HCT116 (cell line): ENCODE measurements around the gene EIF2B4. TPM values are rescaled to one million over a fixed set of nuclear protein-coding genes. Genes with fewer than 3 reads are reported as not detected.

Experiments
- ATAC-seq: fragments of 200-7000 bp; cut with Tn5 transposase; 2 replicates; pipeline ENCODE4 v1.9.1; 2020; ENCODE audit warnings: mild to moderate bottlenecking, moderate library complexity
- BruUV-seq: library from RNA; stranded (reverse); fragments of 400-500 nt; replicated peaks from 2 replicates; lab custom pipeline; 2021; lab: Mats Ljungman, UMichigan
- CTCF ChIA-PET: fragments of 300-600 bp; sonication (Branson Sonifier 250); formaldehyde crosslinking; loops from one replicate; lab custom pipeline; 2021; ENCODE audit warnings: antibody characterized with exemption; lab: Charles Lee
- POLR2A ChIA-PET: fragments of 300-600, 350-600 bp; sonication (Branson Sonifier 250); formaldehyde crosslinking; loops from one replicate; lab custom pipeline; 2021; ENCODE audit warnings: antibody characterized with exemption; lab: Charles Lee
- RAD21 ChIA-PET, 2 experiments: fragments of 300-600 bp; sonication (Branson Sonifier 250); formaldehyde crosslinking; loops; one replicate each; lab custom pipeline; 2023; ENCODE audit warnings: low total read pairs in 2 of 2; ENCODE audit not compliant: uncharacterized antibody in 2 of 2, unreplicated experiment in 2 of 2, low non-redundant PET in 1 of 2; lab: Charles Lee
- DNase-seq: peaks from one replicate; pipeline ENCODE4 v3.0.0-alpha.2; 2010; ENCODE audit warnings: low read depth, low spot score
- H2AFZ ChIP-seq: fragments of 200-600 bp; shearing (Covaris generic), sonication (generic); 2 replicates; pipeline ENCODE4 v1.6.1; 2017; ENCODE audit warnings: low read depth, mixed run types, mixed read lengths, antibody characterized with exemption, low read length; ENCODE audit not compliant: poor library complexity, severe bottlenecking
- H3K27ac ChIP-seq: 2 replicates; pipeline ENCODE4 v1.5.1; 2012; ENCODE audit warnings: low read depth, low read length
- H3K27me3 ChIP-seq: fragments of 200-600 bp; sonication (generic); 2 replicates; pipeline ENCODE4 v1.6.1; 2016; ENCODE audit warnings: mixed run types, low read length, mixed read lengths; ENCODE audit not compliant: insufficient read depth
- H3K36me3 ChIP-seq, 2 experiments: fragments of 200-500 bp in 1 of 2; fragments of 200-600 bp in 1 of 2; sonication (Bioruptor generic) in 1 of 2; sonication (generic) in 1 of 2; 2 replicates each; pipeline versions ENCODE4 v1.5.1 to v1.6.1; 2014 to 2016; ENCODE audit warnings: low read length in 2 of 2, inconsistent platforms in 1 of 2, mixed read lengths in 1 of 2, mixed run types in 1 of 2; ENCODE audit not compliant: insufficient read depth in 2 of 2, control insufficient read depth in 1 of 2
- H3K4me1 ChIP-seq, 2 experiments: fragments of 200-600 bp in 1 of 2; sonication (generic) in 1 of 2; 2 replicates each; pipeline versions ENCODE4 v1.5.1 to v1.6.1; 2012 to 2017; ENCODE audit warnings: low read length in 2 of 2, inconsistent platforms in 1 of 2, mild to moderate bottlenecking in 1 of 2, mixed read lengths in 1 of 2, mixed run types in 1 of 2, moderate library complexity in 1 of 2; ENCODE audit not compliant: insufficient read depth in 2 of 2, control insufficient read depth in 1 of 2
- H3K4me2 ChIP-seq: fragments of 200-600 bp; sonication (generic); 2 replicates; pipeline ENCODE4 v1.6.1; 2017; ENCODE audit warnings: mixed run types, low read length, mixed read lengths
- H3K4me3 ChIP-seq, 2 experiments: fragments of 200-600 bp in 1 of 2; sonication (generic) in 1 of 2; replicated peaks in 1 of 2; 2 replicates each; pipeline ENCODE4 v1.5.1; 2011 to 2016; ENCODE audit warnings: low read length in 2 of 2, control low read depth in 1 of 2, low read depth in 1 of 2, mild to moderate bottlenecking in 1 of 2, mixed read lengths in 1 of 2, mixed run types in 1 of 2
- H3K79me2 ChIP-seq: fragments of 200-600 bp; sonication (generic); 2 replicates; pipeline ENCODE4 v1.6.1; 2017; ENCODE audit warnings: mild to moderate bottlenecking, mixed run types, low read length, moderate library complexity, mixed read lengths; ENCODE audit not compliant: insufficient read depth
- H3K9ac ChIP-seq: fragments of 200-600 bp; sonication (generic); 2 replicates; pipeline ENCODE4 v1.6.1; 2016; ENCODE audit warnings: low read length, mixed read lengths
- H3K9me2 ChIP-seq: fragments of 200-600 bp; sonication (generic), shearing (Covaris generic); 2 replicates; pipeline ENCODE4 v1.6.1; 2017; ENCODE audit warnings: mixed run types, mild to moderate bottlenecking, moderate library complexity; ENCODE audit not compliant: insufficient read depth
- H3K9me3 ChIP-seq, 2 experiments: fragments of 200-500 bp in 1 of 2; fragments of 200-600 bp in 1 of 2; sonication (Bioruptor generic) in 1 of 2; sonication (generic) in 1 of 2; 2 replicates each; pipeline ENCODE4 v1.6.1; 2014 to 2017; ENCODE audit warnings: low read length in 2 of 2, mixed read lengths in 2 of 2, inconsistent platforms in 1 of 2, low read depth in 1 of 2, mild to moderate bottlenecking in 1 of 2, mixed run types in 1 of 2, moderate library complexity in 1 of 2; ENCODE audit not compliant: control insufficient read depth in 1 of 2, insufficient read depth in 1 of 2
- H4K20me1 ChIP-seq: fragments of 200-600 bp; sonication (generic), shearing (Covaris generic); 2 replicates; pipeline ENCODE4 v1.6.1; 2017; ENCODE audit warnings: mixed run types, mild to moderate bottlenecking, moderate library complexity; ENCODE audit not compliant: insufficient read depth
- CBX3 ChIP-seq: IDR thresholded peaks from 2 replicates; pipeline ENCODE4 v1.6.1; 2012; ENCODE audit warnings: low read depth
- EGR1 ChIP-seq: IDR thresholded peaks from 2 replicates; pipeline ENCODE4 v1.6.1; 2012; ENCODE audit warnings: low read depth
- EZH2 ChIP-seq: fragments of 200-600 bp; sonication (generic); IDR thresholded peaks from 2 replicates; pipeline ENCODE4 v1.6.1; 2017; ENCODE audit warnings: antibody characterized with exemption, mixed run types
- FOSL1 ChIP-seq: IDR thresholded peaks from 2 replicates; pipeline ENCODE4 v1.6.1; 2012; ENCODE audit warnings: low read depth
- POLR2AphosphoS5 ChIP-seq: IDR thresholded peaks from 2 replicates; pipeline ENCODE4 v1.6.1; 2011; ENCODE audit warnings: mild to moderate bottlenecking, low read depth, low read length, moderate library complexity
- RAD21 ChIP-seq: IDR thresholded peaks from 2 replicates; pipeline ENCODE4 v1.6.1; 2012; ENCODE audit warnings: low read depth, mild to moderate bottlenecking
- SRF ChIP-seq: IDR thresholded peaks from 2 replicates; pipeline ENCODE4 v1.6.1; 2012; ENCODE audit warnings: low read depth
- TCF7L2 ChIP-seq: IDR thresholded peaks from 2 replicates; pipeline ENCODE4 v1.7.0; 2011; ENCODE audit warnings: borderline replicate concordance, inconsistent platforms; ENCODE audit not compliant: insufficient read depth, insufficient read length; ENCODE audit errors: extremely low read depth
- YY1 ChIP-seq: IDR thresholded peaks from 2 replicates; pipeline ENCODE4 v1.6.1; 2011; ENCODE audit warnings: low read length, low read depth, moderate library complexity, mild to moderate bottlenecking; ENCODE audit not compliant: insufficient replicate concordance; ENCODE audit errors: extremely low read depth
- ZFX ChIP-seq: fragments of 450-650 bp; IDR thresholded peaks from 2 replicates; pipeline ENCODE4 v1.6.1; 2017
- ZNF274 ChIP-seq: fragments of 200-500 bp; sonication (Bioruptor generic); IDR thresholded peaks from 2 replicates; pipeline ENCODE4 v1.6.1; 2014; ENCODE audit warnings: mild to moderate bottlenecking, low read depth, low read length, inconsistent platforms
- intact Hi-C: fragments of 100-400 bp; cut with micrococcal nuclease; formaldehyde crosslinking; loops from 2 replicates; pipeline ENCODE4 v1.10.0; 2022
- total RNA-seq: library from RNA; stranded (reverse); gene quantifications from one replicate; pipeline ENCODE4 v1.2.1, GENCODE V29; 2021; ENCODE audit not compliant: unreplicated experiment
- TF ChIP-seq, protein P1 (sequence below): IDR thresholded peaks from 2 replicates; pipeline ENCODE4 v1.6.1; 2012
- TF ChIP-seq, protein P2 (sequence below): IDR thresholded peaks from 2 replicates; pipeline ENCODE4 v1.6.1; 2011; ENCODE audit warnings: mild to moderate bottlenecking, low read length, moderate library complexity; ENCODE audit not compliant: insufficient replicate concordance; ENCODE audit errors: extremely low read depth

The EIF2B4 gene
- total RNA-seq, 1 experiment from 2014 or later, result 43.8 TPM

DNA sequence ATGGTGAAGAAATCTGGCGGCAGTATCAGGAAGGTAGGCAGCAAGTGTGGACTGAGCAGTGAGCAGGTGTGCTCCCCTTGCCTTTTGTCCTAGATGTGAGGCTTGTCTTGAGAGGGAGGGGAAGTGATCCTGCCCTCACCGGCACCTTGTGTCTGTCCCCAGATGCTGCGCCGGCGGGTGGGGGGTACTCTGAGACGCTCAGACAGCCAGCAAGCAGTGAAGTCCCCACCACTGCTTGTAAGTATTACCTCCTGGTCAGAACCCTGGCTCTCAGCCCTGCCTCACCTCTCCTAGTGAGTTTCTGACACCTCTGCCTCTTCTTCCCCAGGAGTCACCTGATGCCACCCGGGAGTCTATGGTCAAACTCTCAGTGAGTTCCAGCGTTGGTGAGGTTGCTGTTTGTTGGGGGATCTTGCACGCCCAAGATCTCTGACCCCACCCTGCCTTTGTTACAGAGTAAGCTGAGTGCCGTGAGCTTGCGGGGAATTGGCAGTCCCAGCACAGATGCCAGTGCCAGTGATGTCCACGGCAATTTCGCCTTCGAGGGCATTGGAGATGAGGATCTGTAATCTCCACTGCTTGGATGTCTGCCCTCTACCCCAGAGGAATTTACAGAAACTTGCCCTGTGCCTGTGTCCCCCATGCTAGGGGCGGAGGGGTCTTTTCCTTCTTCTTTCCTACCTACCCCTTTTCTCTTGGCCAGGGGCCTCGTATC is 6.2 kb upstream of the EIF2B4 start:
- H3K79me2 ChIP-seq, result peaks cover 37% of the 10 kb centered on the region
- no peak for ATAC-seq

DNA sequence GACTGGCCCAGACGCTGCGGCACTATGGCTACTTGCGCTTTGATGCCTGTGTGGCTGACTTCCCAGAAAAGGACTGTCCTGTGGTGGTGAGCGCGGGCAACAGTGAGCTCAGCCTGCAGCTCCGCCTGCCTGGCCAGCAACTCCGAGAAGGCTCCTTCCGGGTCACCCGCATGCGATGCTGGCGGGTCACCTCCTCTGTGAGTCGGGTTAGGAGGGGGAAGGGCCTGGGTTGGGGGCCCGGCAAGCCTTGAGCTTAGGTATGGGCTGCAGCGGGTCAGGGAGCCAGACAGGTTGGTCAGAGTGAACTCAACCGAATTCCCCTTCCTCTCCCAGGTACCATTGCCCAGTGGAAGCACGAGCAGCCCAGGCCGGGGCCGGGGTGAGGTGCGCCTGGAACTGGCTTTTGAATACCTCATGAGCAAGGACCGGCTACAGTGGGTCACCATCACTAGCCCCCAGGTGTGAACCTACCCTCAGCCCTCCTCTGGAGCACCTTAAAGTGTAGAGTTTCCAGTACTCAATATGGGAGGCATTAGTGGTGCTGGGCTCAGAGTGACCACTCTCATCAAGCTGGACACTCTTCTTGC is 5.5 kb upstream of the EIF2B4 start:
- DNase-seq, result no peak
- CTCF ChIA-PET, result no interaction called here
- intact Hi-C loops, result no loop called here
- TF ChIP-seq YY1 (no peak), ZNF274 (no peak), TCF7L2 (no peak), EZH2 (no peak), EGR1 (no peak), CBX3 (no peak), POLR2AphosphoS5 (no peak)
- TF ChIP-seq, protein P1, sequence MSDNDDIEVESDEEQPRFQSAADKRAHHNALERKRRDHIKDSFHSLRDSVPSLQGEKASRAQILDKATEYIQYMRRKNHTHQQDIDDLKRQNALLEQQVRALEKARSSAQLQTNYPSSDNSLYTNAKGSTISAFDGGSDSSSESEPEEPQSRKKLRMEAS, result no peak
- TF ChIP-seq, protein P2, sequence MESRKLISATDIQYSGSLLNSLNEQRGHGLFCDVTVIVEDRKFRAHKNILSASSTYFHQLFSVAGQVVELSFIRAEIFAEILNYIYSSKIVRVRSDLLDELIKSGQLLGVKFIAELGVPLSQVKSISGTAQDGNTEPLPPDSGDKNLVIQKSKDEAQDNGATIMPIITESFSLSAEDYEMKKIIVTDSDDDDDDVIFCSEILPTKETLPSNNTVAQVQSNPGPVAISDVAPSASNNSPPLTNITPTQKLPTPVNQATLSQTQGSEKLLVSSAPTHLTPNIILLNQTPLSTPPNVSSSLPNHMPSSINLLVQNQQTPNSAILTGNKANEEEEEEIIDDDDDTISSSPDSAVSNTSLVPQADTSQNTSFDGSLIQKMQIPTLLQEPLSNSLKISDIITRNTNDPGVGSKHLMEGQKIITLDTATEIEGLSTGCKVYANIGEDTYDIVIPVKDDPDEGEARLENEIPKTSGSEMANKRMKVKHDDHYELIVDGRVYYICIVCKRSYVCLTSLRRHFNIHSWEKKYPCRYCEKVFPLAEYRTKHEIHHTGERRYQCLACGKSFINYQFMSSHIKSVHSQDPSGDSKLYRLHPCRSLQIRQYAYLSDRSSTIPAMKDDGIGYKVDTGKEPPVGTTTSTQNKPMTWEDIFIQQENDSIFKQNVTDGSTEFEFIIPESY, result no peak

More for the DNA sequence above, 6.2 kb upstream of the EIF2B4 start:
- Histone ChIP-seq H3K36me3 (peaks cover 19 to 48% of the 10 kb centered on the region in 2 experiments; a peak in 3 of 4 replicates), H3K4me1 (peaks cover 7 to 38% of the 10 kb centered on the region in 2 experiments; a peak in 3 of 4 replicates), H2AFZ (no peak overlapping the region), H3K27ac (no peak overlapping the region), H4K20me1 (no peaks in the 10 kb centered on the region), H3K4me2 (no peak overlapping the region), H3K27me3 (no peaks in the 10 kb centered on the region), H3K9ac (no peak overlapping the region), H3K4me3 (no peak overlapping the region), H3K9me2 (no peaks in the 10 kb centered on the region), H3K9me3 (no peaks in the 10 kb centered on the region)
- ChIA-PET RAD21 (no interaction called here), CTCF (no interaction called here), POLR2A (no interaction called here)
- intact Hi-C loops, result no loop called here
- TF ChIP-seq RAD21 (no peak), SRF (no peak), FOSL1 (no peak), ZFX (no peak)
- TF ChIP-seq, protein P1, result no peak
- BruUV-seq, result no TSS peak
- no peak for DNase-seq

More for the DNA sequence above, 5.5 kb upstream of the EIF2B4 start:
- Histone ChIP-seq H3K9ac (no peak overlapping the region), H3K9me2 (no peaks in the 10 kb centered on the region), H3K27ac (no peak overlapping the region), H3K79me2 (peaks cover 44% of the 10 kb centered on the region), H2AFZ (no peak overlapping the region), H3K36me3 (peaks cover 19 to 45% of the 10 kb centered on the region in 2 experiments; a peak in 3 of 4 replicates), H3K4me1 (peaks cover 7 to 34% of the 10 kb centered on the region in 2 experiments; a peak in 3 of 4 replicates), H3K4me2 (no peak overlapping the region), H3K27me3 (no peaks in the 10 kb centered on the region), H4K20me1 (no peaks in the 10 kb centered on the region), H3K9me3 (no peaks in the 10 kb centered on the region), H3K4me3 (no peak overlapping the region)
- POLR2A ChIA-PET, result no interaction called here
- no TSS peak for BruUV-seq
- no peak for ATAC-seq
- RAD21 ChIA-PET, result no interaction called here
